Raji (cell line): ENCODE measurements around the gene PPP4R2.

Experiments
- POLR2A ChIP-seq: IDR thresholded peaks from 2 replicates; pipeline ENCODE4 v1.6.1; 2011; ENCODE audit warnings: low read depth, low read length, control low read depth; ENCODE audit not compliant: insufficient read depth

PPP4R2 gene

DNA sequence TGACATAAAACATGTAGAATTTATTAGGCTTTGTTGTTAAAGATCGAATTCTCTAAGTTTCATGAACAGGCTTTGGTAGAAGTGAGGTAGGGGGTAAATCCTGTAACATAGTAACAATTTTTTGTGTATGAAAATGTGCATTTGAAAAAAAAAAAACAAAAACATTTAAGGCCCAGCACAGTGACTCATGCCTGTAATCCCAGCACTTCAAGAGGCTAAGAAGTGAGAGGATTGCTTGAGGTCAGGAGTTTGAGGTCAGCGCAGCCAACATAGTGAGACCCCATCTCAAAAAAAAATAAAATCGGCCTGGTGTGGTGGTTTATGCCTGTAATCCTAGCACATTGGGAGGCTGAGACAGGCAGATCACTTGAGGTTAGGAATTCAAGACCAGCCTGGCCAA lies 26.8 kb upstream of the PPP4R2 start:
- TF ChIP-seq POLR2A: no peak

DNA sequence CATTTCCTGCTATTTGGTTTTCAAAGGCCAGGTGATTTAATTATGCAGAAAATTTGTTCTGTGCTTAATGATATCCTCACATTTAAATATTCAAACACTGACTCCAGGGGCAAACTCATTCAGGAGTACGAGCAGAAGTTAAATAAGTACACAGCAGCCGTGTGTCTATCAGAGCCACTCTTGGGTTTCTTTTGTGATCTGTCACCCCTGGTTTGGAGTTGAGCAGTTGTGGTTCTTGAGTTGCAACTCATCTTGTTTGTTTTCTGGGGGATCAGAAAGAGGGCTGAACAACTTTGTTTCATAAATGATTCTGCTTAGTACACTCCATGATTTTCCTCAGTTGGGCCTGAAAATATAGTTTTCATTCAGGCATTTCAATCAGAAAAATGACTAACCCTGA lies 25.7 kb upstream of the PPP4R2 start:
- no peak for TF ChIP-seq POLR2A

- TF ChIP-seq POLR2A: no peak
Measured at GRCh38 chr3:72972706-72973030, 23.9 kb upstream of the PPP4R2 start.

- TF ChIP-seq POLR2A: no peak
Measured at GRCh38 chr3:72973031-72973723, 23.4 kb upstream of the PPP4R2 start.

- no peak for TF ChIP-seq POLR2A
Measured at GRCh38 chr3:72973786-72974185, 22.8 kb upstream of the PPP4R2 start.

GRCh38 chr3:72974956-72975355 lies 21.7 kb upstream of the PPP4R2 start:
- TF ChIP-seq POLR2A: no peak

DNA sequence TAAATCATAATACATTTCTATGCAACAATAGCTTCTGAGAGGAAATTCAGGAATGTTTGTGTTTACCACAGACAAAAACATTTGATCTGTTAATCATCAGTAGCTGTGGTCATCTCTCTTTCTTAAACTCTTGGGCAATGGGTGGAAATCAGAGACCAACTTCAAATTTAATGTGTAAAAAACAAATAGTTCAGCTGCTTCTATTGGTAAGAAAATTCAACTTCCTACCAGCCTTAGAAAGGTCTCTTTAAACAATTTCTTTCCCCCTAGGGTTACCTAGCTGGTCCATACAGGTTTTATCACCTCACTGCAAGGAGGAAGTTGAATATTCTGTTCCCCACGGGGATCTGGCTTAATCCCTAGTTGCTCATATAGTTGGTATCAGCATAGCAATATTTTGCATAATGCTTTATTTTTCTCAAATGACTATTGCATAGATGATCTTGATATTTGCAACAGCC lies 20.3 kb upstream of the PPP4R2 start:
- no peak for TF ChIP-seq POLR2A

DNA sequence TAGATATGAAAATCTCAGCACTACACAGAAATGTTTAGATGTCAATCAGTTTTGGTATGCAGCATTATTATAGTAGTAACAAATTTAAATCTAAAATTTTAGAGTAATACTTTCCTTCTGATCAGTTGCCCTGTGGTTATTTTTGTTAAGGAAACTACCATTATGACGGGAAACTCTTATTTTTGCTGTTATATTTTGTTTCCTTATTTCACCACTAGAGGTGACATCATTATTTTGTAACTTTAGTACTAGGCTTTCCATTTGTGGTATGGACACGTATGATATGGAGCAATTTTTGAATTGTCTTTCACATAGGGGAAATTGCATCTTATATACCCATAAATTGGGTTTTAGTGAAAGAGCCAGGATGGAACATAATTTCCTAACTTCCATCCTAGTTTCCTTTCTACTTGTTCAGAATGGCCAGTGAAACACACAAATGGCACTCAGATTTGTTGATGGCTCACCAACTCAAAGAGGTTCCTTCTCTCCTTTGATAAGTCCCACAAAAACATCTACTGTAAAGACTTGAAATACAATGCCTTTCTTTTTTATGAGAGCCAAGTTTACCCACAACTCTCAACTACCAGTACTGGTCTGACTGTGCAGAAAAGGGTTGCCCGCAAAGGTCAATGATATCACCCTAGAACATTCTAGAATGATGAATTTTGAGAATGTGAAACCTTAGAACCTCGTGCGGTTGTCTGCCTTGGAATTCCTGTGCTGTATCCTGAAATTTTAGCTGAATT lies 19.4 kb upstream of the PPP4R2 start:
- no peak for TF ChIP-seq POLR2A

GRCh38 chr3:72982609-72983366 lies 13.8 kb upstream of the PPP4R2 start:
- TF ChIP-seq POLR2A: no peak

DNA sequence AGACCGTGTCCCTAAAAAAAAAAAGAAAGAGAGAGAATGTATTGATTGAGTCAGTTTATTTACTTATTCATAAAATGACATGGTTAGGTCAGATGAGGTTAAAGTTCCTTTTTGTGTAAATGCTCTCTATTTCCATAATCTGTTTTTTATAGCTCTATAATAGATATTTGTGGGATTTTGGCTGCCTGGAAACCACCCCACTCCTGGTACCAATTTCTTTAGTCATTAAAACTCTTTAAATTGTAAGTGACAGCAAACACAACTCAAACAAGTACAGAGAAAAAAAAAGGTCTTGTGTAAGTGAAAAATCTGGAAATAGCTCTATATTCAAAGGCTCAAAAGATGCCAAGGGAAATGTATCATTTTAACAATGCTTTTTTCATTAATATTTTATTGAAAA lies 11.0 kb upstream of the PPP4R2 start:
- no peak for TF ChIP-seq POLR2A

- TF ChIP-seq POLR2A: no peak
Measured at GRCh38 chr3:72990701-72991395, 5.8 kb upstream of the PPP4R2 start.

GRCh38 chr3:72991522-72991921 lies 5.1 kb upstream of the PPP4R2 start:
- no peak for TF ChIP-seq POLR2A

DNA sequence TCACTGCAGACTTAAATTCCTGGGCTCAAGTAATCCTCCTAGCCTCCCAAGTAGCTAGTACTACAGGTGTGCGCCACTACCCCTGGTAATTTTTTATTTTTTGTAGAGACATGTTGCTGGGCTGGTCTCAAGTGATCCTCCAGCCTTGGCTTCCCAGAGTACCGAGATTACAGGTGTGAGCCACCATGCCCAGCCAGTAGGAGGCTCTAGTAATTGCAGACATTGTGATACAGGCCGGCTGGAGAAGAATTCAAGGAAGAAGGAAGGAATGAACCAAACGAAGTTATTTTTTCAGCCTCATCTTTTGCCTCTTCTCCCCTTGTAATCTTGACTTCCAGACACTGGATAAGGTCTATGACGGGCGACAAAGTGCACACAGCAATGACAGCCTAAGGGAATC lies 3.2 kb upstream of the PPP4R2 start:
- no peak for TF ChIP-seq POLR2A

DNA sequence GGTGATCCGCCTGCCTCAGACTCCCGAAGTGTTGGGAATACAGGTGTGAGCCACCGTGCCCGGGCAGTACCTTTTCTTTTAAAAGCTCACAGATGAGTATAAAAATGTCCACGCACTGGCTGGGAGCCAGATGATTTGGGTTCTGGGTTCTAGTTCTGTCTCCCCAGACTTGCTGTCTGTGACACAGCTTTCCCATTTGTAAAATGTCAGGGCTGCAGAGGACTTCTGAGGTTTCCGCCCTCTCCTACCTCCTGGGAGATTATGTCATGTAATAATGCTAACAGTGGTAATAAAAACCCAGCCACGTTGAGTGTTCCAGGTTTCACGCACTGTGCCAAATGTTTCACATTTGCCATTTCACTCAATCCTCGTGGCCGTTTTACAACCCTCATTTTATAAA lies 1.3 kb upstream of the PPP4R2 start:
- TF ChIP-seq POLR2A: no peak

- no peak for TF ChIP-seq POLR2A
Measured at GRCh38 chr3:72996121-72996472, 514 bp upstream of the PPP4R2 start.
